HEK293 (cell line): Measurements from ENCODE around the gene WDR20.

Experiments
- CTCF ChIA-PET: fragments of 350-600 bp; formaldehyde crosslinking; extraction: SDS; loops from one replicate; lab custom pipeline; 2021; ENCODE audit warnings: antibody characterized with exemption; lab: Yijun Ruan, JAX
- POLR2A ChIA-PET: fragments of 300-600 bp; formaldehyde crosslinking; extraction: SDS; loops from one replicate; lab custom pipeline; 2020; ENCODE audit warnings: antibody characterized with exemption, inconsistent platforms; lab: Yijun Ruan, JAX
- H3K27ac ChIP-seq: fragments of 200-500 bp; sonication (Bioruptor generic); 2 replicates; pipeline ENCODE4 v1.5.1; 2014; ENCODE audit warnings: low read depth, low read length, control low read depth, inconsistent platforms; ENCODE audit errors: extremely low read depth
- H3K36me3 ChIP-seq, 2 experiments: fragments of 200-500 bp in 1 of 2; sonication (Bioruptor generic) in 1 of 2; 1 replicate in 1 of 2; 2 replicates in 1 of 2; pipeline ENCODE4 v1.5.1; 2014 to 2017; ENCODE audit warnings: inconsistent platforms in 2 of 2, low read length in 2 of 2; ENCODE audit not compliant: control insufficient read depth in 2 of 2, insufficient read depth in 1 of 2
- H3K4me1 ChIP-seq: fragments of 200-500 bp; sonication (Bioruptor generic); 2 replicates; pipeline ENCODE4 v1.5.1; 2014; ENCODE audit warnings: mild to moderate bottlenecking, low read length, inconsistent platforms; ENCODE audit not compliant: control insufficient read depth, insufficient read depth
- H3K4me3 ChIP-seq: 2 replicates; pipeline ENCODE4 v1.5.1; 2011; ENCODE audit warnings: low read depth, mild to moderate bottlenecking, control low read depth, low read length, moderate library complexity
- H3K9me3 ChIP-seq: fragments of 200-500 bp; sonication (Bioruptor generic); 2 replicates; pipeline ENCODE4 v1.5.1; 2014; ENCODE audit warnings: low read depth, low read length, inconsistent platforms; ENCODE audit not compliant: control insufficient read depth, insufficient read depth
- KLF10 ChIP-seq: fragments of 450-650 bp; IDR thresholded peaks from 2 replicates; pipeline ENCODE4 v1.5.1; 2018; ENCODE audit warnings: missing biosample characterization, mild to moderate bottlenecking, missing genetic modification characterization
- PRDM1 ChIP-seq: fragments of 450-650 bp; formaldehyde crosslinking; IDR thresholded peaks from 2 replicates; pipeline ENCODE4; 2016; ENCODE audit warnings: missing biosample characterization, missing genetic modification characterization
- SCRT2 ChIP-seq: fragments of 450-650 bp; formaldehyde crosslinking; IDR thresholded peaks from 2 replicates; pipeline ENCODE4 v1.5.1; 2016; ENCODE audit warnings: missing biosample characterization, missing genetic modification characterization
- ZBTB20 ChIP-seq: fragments of 450-650 bp; formaldehyde crosslinking; IDR thresholded peaks from 2 replicates; pipeline ENCODE4 v1.5.1; 2016; ENCODE audit warnings: missing biosample characterization, missing genetic modification characterization
- ZFHX2 ChIP-seq: fragments of 450-650 bp; formaldehyde crosslinking; conservative IDR thresholded peaks from 2 replicates; pipeline ENCODE4 v1.5.1; 2016; ENCODE audit warnings: missing biosample characterization, missing genetic modification characterization
- ZNF16 ChIP-seq: fragments of 450-650 bp; formaldehyde crosslinking; IDR thresholded peaks from 2 replicates; pipeline ENCODE4 v1.5.1; 2016; ENCODE audit warnings: low read depth, missing biosample characterization, missing genetic modification characterization
- ZNF23 ChIP-seq: fragments of 450-650 bp; formaldehyde crosslinking; IDR thresholded peaks from 2 replicates; pipeline ENCODE4 v1.5.1; 2016; ENCODE audit warnings: missing biosample characterization, missing genetic modification characterization, borderline replicate concordance
- ZNF341 ChIP-seq: fragments of 450-650 bp; formaldehyde crosslinking; IDR thresholded peaks from 2 replicates; pipeline ENCODE4; 2016; ENCODE audit warnings: low read depth, missing biosample characterization, missing genetic modification characterization
- ZNF394 ChIP-seq: fragments of 450-650 bp; formaldehyde crosslinking; IDR thresholded peaks from 2 replicates; pipeline ENCODE4 v1.5.1; 2016; ENCODE audit warnings: missing biosample characterization, missing genetic modification characterization, mild to moderate bottlenecking, moderate library complexity, borderline replicate concordance
- ZNF555 ChIP-seq: fragments of 450-650 bp; formaldehyde crosslinking; conservative IDR thresholded peaks from 2 replicates; pipeline ENCODE4 v1.5.1; 2017; ENCODE audit warnings: missing biosample characterization, mild to moderate bottlenecking, missing genetic modification characterization, inconsistent platforms
- ZNF660 ChIP-seq: fragments of 450-650 bp; IDR thresholded peaks from 2 replicates; pipeline ENCODE4 v1.5.1; 2018; ENCODE audit warnings: missing biosample characterization, mild to moderate bottlenecking, missing genetic modification characterization
- TF ChIP-seq, protein P1 (sequence below): fragments of 450-650 bp; formaldehyde crosslinking; IDR thresholded peaks from 2 replicates; pipeline ENCODE4 v1.5.1; 2016; ENCODE audit warnings: missing biosample characterization, missing genetic modification characterization
- TF ChIP-seq, protein P2 (sequence below): fragments of 450-650 bp; formaldehyde crosslinking; IDR thresholded peaks from 2 replicates; pipeline ENCODE4 v1.5.1; 2016; ENCODE audit warnings: missing biosample characterization, missing genetic modification characterization
- TF ChIP-seq, protein P3 (sequence below): fragments of 450-650 bp; formaldehyde crosslinking; IDR thresholded peaks from 2 replicates; pipeline ENCODE4 v1.5.1; 2016; ENCODE audit warnings: missing biosample characterization, missing genetic modification characterization
- TF ChIP-seq, protein P4 (sequence below): fragments of 450-650 bp; formaldehyde crosslinking; IDR thresholded peaks from 2 replicates; pipeline ENCODE4 v1.5.1; 2016; ENCODE audit warnings: missing biosample characterization, missing genetic modification characterization, borderline replicate concordance
- TF ChIP-seq, protein P5 (sequence below): fragments of 450-650 bp; formaldehyde crosslinking; IDR thresholded peaks from 2 replicates; pipeline ENCODE4 v1.5.1; 2016; ENCODE audit warnings: missing biosample characterization, missing genetic modification characterization

Gene WDR20

DNA sequence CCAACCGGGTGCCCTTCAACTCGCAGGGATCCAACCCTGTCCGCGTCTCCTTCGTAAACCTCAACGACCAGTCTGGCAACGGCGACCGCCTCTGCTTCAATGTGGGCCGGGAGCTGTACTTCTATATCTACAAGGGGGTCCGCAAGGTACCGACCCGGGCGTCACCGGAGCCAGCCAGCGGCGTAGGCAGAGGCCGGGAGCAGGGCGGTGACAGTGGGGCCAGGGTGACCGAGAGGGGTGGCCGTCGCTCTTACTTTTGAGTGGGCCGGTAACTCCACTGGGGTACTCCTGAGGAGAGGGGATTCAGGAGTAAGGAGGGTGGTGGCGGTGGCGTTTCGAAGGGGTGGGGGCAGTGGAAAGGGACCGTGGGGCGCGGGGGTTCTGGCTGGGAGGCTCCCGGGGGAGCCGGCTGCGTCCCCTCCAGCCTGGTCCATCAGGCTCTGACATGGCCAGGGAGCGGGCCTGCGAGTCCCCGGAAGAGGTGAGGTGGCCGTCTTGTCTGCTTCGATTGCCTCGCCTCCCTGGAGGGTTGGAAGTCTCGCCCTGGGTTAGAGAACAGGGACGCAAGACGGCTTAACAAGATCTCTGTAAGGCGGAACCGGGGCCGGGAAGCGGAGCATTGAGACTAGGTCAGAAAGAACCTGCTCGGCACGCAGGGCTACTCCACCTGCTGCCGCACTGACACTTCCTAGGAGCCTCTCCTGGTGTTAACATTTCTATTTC lies 491 bp downstream of the WDR20 start (continued):
- TF ChIP-seq, protein P1, sequence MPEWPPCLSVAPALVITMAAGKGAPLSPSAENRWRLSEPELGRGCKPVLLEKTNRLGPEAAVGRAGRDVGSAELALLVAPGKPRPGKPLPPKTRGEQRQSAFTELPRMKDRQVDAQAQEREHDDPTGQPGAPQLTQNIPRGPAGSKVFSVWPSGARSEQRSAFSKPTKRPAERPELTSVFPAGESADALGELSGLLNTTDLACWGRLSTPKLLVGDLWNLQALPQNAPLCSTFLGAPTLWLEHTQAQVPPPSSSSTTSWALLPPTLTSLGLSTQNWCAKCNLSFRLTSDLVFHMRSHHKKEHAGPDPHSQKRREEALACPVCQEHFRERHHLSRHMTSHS (tag by site-specific recombination) = no peak
- TF ChIP-seq ZFHX2 (tag by site-specific recombination) (no peak; the same call in 1 of the 2 replicates), ZNF555 (no peak), PRDM1 (no peak), ZBTB20 (tag by site-specific recombination) (peak; percentile 54; the same call in 1 of the 2 replicates), ZNF23 (no peak), ZNF16 (no peak), ZNF341 (tag by site-specific recombination) (no peak), KLF10 (tag by site-specific recombination) (no peak)
- TF ChIP-seq, protein P2, sequence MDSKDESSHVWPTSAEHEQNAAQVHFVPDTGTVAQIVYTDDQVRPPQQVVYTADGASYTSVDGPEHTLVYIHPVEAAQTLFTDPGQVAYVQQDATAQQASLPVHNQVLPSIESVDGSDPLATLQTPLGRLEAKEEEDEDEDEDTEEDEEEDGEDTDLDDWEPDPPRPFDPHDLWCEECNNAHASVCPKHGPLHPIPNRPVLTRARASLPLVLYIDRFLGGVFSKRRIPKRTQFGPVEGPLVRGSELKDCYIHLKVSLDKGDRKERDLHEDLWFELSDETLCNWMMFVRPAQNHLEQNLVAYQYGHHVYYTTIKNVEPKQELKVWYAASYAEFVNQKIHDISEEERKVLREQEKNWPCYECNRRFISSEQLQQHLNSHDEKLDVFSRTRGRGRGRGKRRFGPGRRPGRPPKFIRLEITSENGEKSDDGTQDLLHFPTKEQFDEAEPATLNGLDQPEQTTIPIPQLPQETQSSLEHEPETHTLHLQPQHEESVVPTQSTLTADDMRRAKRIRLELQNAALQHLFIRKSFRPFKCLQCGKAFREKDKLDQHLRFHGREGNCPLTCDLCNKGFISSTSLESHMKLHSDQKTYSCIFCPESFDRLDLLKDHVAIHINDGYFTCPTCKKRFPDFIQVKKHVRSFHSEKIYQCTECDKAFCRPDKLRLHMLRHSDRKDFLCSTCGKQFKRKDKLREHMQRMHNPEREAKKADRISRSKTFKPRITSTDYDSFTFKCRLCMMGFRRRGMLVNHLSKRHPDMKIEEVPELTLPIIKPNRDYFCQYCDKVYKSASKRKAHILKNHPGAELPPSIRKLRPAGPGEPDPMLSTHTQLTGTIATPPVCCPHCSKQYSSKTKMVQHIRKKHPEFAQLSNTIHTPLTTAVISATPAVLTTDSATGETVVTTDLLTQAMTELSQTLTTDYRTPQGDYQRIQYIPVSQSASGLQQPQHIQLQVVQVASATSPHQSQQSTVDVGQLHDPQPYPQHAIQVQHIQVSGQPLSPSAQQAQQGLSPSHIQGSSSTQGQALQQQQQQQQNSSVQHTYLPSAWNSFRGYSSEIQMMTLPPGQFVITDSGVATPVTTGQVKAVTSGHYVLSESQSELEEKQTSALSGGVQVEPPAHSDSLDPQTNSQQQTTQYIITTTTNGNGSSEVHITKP (tag by site-specific recombination) = 0 out of 2 replicates have a peak, but pooled peaks have one; percentile 47
- TF ChIP-seq, protein P3, sequence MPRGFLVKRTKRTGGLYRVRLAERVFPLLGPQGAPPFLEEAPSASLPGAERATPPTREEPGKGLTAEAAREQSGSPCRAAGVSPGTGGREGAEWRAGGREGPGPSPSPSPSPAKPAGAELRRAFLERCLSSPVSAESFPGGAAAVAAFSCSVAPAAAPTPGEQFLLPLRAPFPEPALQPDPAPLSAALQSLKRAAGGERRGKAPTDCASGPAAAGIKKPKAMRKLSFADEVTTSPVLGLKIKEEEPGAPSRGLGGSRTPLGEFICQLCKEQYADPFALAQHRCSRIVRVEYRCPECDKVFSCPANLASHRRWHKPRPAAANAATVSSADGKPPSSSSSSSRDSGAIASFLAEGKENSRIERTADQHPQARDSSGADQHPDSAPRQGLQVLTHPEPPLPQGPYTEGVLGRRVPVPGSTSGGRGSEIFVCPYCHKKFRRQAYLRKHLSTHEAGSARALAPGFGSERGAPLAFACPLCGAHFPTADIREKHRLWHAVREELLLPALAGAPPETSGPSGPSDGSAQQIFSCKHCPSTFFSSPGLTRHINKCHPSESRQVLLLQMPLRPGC (tag by site-specific recombination) = no peak
- TF ChIP-seq, protein P4, sequence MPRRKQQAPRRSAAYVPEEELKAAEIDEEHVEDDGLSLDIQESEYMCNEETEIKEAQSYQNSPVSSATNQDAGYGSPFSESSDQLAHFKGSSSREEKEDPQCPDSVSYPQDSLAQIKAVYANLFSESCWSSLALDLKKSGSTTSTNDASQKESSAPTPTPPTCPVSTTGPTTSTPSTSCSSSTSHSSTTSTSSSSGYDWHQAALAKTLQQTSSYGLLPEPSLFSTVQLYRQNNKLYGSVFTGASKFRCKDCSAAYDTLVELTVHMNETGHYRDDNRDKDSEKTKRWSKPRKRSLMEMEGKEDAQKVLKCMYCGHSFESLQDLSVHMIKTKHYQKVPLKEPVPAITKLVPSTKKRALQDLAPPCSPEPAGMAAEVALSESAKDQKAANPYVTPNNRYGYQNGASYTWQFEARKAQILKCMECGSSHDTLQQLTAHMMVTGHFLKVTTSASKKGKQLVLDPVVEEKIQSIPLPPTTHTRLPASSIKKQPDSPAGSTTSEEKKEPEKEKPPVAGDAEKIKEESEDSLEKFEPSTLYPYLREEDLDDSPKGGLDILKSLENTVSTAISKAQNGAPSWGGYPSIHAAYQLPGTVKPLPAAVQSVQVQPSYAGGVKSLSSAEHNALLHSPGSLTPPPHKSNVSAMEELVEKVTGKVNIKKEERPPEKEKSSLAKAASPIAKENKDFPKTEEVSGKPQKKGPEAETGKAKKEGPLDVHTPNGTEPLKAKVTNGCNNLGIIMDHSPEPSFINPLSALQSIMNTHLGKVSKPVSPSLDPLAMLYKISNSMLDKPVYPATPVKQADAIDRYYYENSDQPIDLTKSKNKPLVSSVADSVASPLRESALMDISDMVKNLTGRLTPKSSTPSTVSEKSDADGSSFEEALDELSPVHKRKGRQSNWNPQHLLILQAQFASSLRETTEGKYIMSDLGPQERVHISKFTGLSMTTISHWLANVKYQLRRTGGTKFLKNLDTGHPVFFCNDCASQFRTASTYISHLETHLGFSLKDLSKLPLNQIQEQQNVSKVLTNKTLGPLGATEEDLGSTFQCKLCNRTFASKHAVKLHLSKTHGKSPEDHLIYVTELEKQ = no peak

DNA sequence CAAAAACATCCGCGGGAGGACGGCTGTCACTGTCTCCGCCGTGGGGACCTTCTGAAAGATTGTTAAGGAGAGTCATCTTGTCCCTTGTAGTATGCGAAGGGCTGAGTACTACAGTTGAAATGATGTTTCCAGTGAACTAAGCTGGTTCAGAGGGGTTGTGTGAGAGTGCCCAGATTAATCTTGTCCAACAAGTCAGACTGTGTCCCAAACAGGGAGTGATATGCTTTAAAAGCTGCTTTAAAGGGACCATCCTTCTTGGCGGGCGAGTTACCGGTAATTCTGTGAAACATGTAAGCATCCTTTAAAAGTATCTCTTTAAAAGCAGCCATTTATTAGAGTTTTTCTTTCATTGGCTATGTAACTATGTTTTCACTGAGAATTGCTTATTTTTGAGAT lies 1.1 kb downstream of the WDR20 start:
- TF ChIP-seq, protein P5, sequence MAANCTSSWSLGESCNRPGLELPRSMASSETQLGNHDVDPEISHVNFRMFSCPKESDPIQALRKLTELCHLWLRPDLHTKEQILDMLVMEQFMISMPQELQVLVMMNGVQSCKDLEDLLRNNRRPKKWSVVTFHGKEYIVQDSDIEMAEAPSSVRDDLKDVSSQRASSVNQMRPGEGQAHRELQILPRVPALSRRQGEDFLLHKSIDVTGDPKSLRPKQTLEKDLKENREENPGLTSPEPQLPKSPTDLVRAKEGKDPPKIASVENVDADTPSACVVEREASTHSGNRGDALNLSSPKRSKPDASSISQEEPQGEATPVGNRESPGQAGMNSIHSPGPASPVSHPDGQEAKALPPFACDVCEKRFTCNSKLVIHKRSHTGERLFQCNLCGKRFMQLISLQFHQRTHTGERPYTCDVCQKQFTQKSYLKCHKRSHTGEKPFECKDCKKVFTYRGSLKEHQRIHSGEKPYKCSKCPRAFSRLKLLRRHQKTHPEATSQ (tag by site-specific recombination) = no peak
- TF ChIP-seq ZNF660 (tag by site-specific recombination) (0 out of 2 replicates have a peak, but pooled peaks have one; percentile 21), SCRT2 (peak; percentile 67; the same call in 1 of the 2 replicates), ZNF394 (tag by site-specific recombination) (peak; percentile 10; the same call in 1 of the 2 replicates)
- H3K4me1 ChIP-seq = peaks cover 6% of the 10 kb centered on the region; the same call in 1 of the 2 replicates
- H3K27ac ChIP-seq = peak overlapping the region; percentile 91
- ChIA-PET POLR2A (interaction anchor here (1.5 kb wide), 1 partner anchor 19 kb away, joined by 3 read pairs; no protein-coding TSS in a partner anchor), CTCF (interaction anchor here (0.5 to 1.0 kb wide), 3 partner anchors 46 to 256 kb away, joined by 3 to 6 read pairs (median 4); no protein-coding TSS in a partner anchor)
- peak overlapping the region; percentile 93 for H3K4me3 ChIP-seq
- H3K9me3 ChIP-seq = no peaks in the 10 kb centered on the region
- H3K36me3 ChIP-seq = peaks cover 0 to 8% of the 10 kb centered on the region in 2 experiments; a peak in 1 of 3 replicates
